ENCODE data around the gene KPNA2. TPM values are rescaled to one million over a fixed set of nuclear protein-coding genes. Genes with fewer than 3 reads are reported as not detected.
"Not testable (repeated sequence)": the region's sequence is repeated elsewhere in the genome, so short reads cannot be mapped to it uniquely, and the experiment has no call there.

The KPNA2 gene
- total RNA-seq (2014; rRNA removed; shearing (Covaris generic); ENCODE audit: low replicate concordance), result 187 and 211 TPM in 2 replicates

- no peaks in the 10 kb centered on the region for H3K9me3 ChIP-seq
- DNase-seq, result peak; percentile 95
- peak within 1 kb of the TSS; percentile 100 for H3K4me3 ChIP-seq
- H3K36me3 ChIP-seq, result peaks cover 51% of the 10 kb centered on the region
- no peaks in the 10 kb centered on the region for H3K27me3 ChIP-seq
Observed at GRCh38 chr17:68035523-68036303, at the start of gene KPNA2. Gene KPNA2, plus strand, starts transcription at chr17:68035735. Its CDS starts 1,398 bp downstream, at chr17:68037133.

- Histone ChIP-seq H3K9me3 (no peaks in the 10 kb centered on the region), H3K27me3 (peaks cover 3% of the 10 kb centered on the region; the same call in 1 of the 2 replicates), H3K4me3 (no peak overlapping the region), H3K36me3 (no peaks in the 10 kb centered on the region; the same call in 1 of the 2 replicates)
- DNase-seq, result no peak
Observed at GRCh38 chr17:67990909-67991308, 44.6 kb upstream of the KPNA2 start.

- H3K27me3 ChIP-seq, result peaks cover 4% of the 10 kb centered on the region; the same call in 1 of the 2 replicates
- DNase-seq, result no peak
- no peaks in the 10 kb centered on the region for H3K9me3 ChIP-seq
- no peaks in the 10 kb centered on the region; the same call in 1 of the 2 replicates for H3K36me3 ChIP-seq
- peak overlapping the region; percentile 65 for H3K4me3 ChIP-seq
Observed at GRCh38 chr17:67992548-67993152, 42.9 kb upstream of the KPNA2 start.

GRCh38 chr17:67993153-67993997 lies 42.2 kb upstream of the KPNA2 start:
- H3K4me3 ChIP-seq, result peak overlapping the region; percentile 90
- DNase-seq, result peak; percentile 91
- no peaks in the 10 kb centered on the region; the same call in 1 of the 2 replicates for H3K36me3 ChIP-seq
- no peaks in the 10 kb centered on the region for H3K9me3 ChIP-seq
- H3K27me3 ChIP-seq, result peaks cover 4% of the 10 kb centered on the region; the same call in 1 of the 2 replicates

- Histone ChIP-seq H3K9me3 (no peaks in the 10 kb centered on the region), H3K4me3 (peak overlapping the region; percentile 90), H3K27me3 (peaks cover 4% of the 10 kb centered on the region; the same call in 1 of the 2 replicates), H3K36me3 (no peaks in the 10 kb centered on the region; the same call in 1 of the 2 replicates)
- DNase-seq, result no peak
Observed at GRCh38 chr17:67993998-67994361, 41.6 kb upstream of the KPNA2 start.

DNA sequence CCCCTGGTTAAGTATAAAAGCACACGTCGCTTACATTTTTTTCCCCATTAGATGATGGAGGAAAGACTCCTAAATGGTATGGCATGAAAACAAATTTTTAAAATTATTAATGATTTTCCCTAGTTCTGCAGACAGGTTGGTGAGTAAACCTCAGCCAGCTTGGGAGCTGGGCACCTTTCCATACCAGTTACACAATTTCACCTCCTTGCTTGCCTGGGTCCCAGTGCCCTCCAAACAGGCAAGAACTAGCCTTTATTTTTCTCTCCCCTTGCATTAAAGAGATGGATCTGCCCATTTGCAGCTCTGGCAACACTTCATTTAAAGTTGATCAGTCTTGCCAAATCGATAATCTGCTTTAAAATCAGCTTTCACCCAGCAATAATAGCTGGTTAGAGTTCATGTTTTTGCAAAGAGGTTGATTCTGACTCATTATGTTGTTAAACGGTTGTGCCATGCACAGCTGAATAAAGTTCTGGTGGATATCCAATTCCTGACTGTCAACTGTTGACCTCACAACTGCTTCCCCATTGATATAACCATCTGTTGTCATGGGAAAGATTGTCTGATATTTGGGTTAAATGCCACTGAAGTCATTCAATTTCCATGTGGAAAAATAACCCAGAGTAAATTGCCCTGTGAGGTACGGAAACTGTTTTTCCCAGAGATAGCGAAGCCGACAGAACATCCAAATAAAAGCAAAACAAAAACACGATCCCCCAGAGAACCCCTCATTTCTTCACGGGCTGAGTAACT lies 40.5 kb upstream of the KPNA2 start:
- Histone ChIP-seq H3K36me3 (no peaks in the 10 kb centered on the region; the same call in 1 of the 2 replicates), H3K4me3 (peak overlapping the region; percentile 34), H3K9me3 (no peaks in the 10 kb centered on the region), H3K27me3 (peaks cover 4% of the 10 kb centered on the region; the same call in 1 of the 2 replicates)
- peak; percentile 60 for DNase-seq

DNA sequence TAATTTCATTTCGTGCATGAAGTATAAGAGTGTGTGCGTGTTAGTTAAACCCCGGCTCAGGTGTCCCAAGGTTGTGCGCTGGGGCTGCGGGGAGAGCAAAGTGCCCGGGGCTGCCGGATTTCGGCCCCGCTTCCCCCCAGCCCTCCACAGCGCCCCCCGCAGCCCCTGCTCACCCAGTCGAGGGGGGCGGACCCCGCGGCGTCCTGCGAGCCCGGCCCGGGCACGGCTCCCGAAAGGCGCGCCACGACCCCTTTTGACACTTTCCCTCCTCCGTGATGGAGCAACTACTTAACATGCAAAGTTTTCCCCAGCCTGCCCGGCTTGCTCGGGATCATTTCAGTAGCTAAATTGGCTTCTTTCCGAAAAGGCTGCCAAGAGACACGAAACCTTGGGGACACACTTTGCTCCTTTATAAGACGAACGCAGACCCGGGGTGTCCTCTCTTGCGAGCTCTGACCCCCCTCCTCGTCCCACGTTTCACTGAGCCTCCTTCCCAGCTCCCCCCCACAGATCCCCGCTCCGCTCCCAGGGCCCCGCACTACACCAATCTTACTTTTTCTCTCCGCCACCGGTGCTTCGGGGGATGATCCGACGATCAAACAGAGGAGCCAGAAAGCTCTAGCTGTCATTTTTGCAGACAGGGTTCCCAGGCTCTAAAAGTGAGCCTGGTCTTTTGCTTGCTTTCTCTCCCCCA lies 39.8 kb upstream of the KPNA2 start:
- no peaks in the 10 kb centered on the region for H3K9me3 ChIP-seq
- H3K36me3 ChIP-seq, result no peaks in the 10 kb centered on the region; the same call in 1 of the 2 replicates
- no peak for DNase-seq
- peaks cover 4% of the 10 kb centered on the region; the same call in 1 of the 2 replicates for H3K27me3 ChIP-seq
- peak overlapping the region; percentile 34 for H3K4me3 ChIP-seq

GRCh38 chr17:67996301-67997171 lies 39.0 kb upstream of the KPNA2 start, which contains the start of gene C17orf58:
Gene C17orf58, minus strand, starts transcription at chr17:67996469. Its CDS starts 271 bp downstream, at chr17:67996198.
- H3K4me3 ChIP-seq, result peak within 1 kb of the TSS; percentile 34
- DNase-seq, H3K36me3 ChIP-seq, H3K9me3 ChIP-seq, H3K27me3 ChIP-seq: not testable (repeated sequence)

DNA sequence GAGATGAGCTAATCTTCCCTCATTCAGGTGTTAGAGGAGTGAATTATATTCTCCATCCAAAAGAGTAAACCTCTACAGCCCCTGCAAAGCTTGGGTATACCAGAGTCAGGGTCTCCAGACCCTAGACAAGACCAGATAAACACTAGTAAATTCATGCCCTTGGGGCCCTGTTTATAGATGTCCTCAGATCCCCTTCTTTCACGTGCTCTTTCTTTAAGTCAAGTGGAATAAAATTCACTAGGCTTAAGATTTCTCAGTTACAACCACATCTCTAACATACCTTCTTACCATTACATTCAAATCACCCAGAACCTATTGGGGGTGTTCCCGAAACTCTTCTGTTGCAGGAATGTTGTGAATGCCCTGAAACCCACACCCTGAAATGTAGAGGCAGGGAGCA lies 37.1 kb upstream of the KPNA2 start:
- no peaks in the 10 kb centered on the region for H3K9me3 ChIP-seq
- DNase-seq, result no peak
- peaks cover 4% of the 10 kb centered on the region; the same call in 1 of the 2 replicates for H3K27me3 ChIP-seq
- H3K36me3 ChIP-seq, result no peaks in the 10 kb centered on the region
- H3K4me3 ChIP-seq, result no peak overlapping the region

DNA sequence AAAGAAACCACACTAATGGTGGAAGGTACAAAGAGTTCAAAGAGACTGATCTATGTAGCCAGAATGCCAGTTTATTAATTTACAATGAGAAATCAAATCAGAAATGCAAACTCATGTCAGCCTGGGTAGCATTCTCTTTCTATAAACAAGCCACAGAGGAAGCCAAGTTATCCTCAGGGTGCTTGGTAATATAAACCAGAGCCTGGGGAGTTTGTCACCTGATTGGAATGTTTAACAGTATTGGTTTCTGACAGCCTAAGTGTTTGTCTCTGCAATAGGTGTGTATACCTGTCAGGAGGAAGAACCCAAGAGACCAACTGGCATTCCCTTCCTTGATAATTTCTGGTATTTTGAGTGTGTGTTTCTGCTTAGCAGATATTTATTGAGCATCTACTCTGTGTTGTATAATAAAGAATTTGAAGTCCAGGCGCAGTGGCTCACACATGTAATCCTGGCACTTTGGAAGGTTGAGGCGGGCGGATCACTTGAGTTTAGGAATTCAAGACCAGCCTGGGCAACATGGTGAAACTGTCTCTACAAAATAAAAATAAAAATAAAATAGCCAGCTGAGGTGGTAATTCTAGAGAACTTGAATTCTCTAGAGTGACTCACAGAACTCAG lies 36.1 kb upstream of the KPNA2 start:
- H3K4me3 ChIP-seq, result no peak overlapping the region
- H3K27me3 ChIP-seq, result peaks cover 4% of the 10 kb centered on the region; the same call in 1 of the 2 replicates
- no peak for DNase-seq
- no peaks in the 10 kb centered on the region for H3K9me3 ChIP-seq
- no peaks in the 10 kb centered on the region for H3K36me3 ChIP-seq

- no peaks in the 10 kb centered on the region for H3K27me3 ChIP-seq
- no peaks in the 10 kb centered on the region for H3K36me3 ChIP-seq
- H3K9me3 ChIP-seq, result no peaks in the 10 kb centered on the region
Observed at GRCh38 chr17:68004201-68004600, 31.3 kb upstream of the KPNA2 start.

GRCh38 chr17:68006797-68007196 lies 28.7 kb upstream of the KPNA2 start:
- Histone ChIP-seq H3K27me3 (no peaks in the 10 kb centered on the region), H3K9me3 (no peaks in the 10 kb centered on the region), H3K36me3 (no peaks in the 10 kb centered on the region), H3K4me3 (no peak overlapping the region)
- DNase-seq, result peak; percentile 51

More at GRCh38 chr17:68004201-68004600, 31.3 kb upstream of the KPNA2 start:
- no peak for DNase-seq
- no peak overlapping the region for H3K4me3 ChIP-seq

GRCh38 chr17:68011199-68011665 lies 24.3 kb upstream of the KPNA2 start:
- no peak overlapping the region for H3K4me3 ChIP-seq
- H3K36me3 ChIP-seq, result no peaks in the 10 kb centered on the region
- peak; percentile 43 for DNase-seq
- H3K9me3 ChIP-seq, result no peaks in the 10 kb centered on the region
- no peaks in the 10 kb centered on the region for H3K27me3 ChIP-seq

DNA sequence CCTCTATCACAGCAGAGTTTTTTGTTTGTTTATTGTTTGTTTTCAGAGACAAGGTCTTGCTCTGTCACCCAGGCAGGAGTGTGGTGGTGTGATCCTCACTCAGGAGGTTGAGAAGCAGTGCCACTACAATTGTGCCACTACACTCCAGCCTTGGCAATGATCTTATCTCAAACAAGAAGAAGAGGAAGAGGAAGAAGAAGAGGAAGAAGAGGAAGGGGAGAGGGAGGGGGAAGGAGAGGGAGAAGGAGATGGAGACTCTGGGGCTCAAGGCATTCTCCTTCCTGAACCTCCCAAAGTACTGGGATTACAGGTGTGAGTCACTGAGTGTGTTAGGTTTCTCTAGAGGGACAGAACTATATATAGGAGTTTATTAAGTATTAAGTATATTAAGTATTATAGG lies 22.1 kb upstream of the KPNA2 start:
- H3K9me3 ChIP-seq, result no peaks in the 10 kb centered on the region
- H3K27me3 ChIP-seq, result no peaks in the 10 kb centered on the region
- no peaks in the 10 kb centered on the region for H3K36me3 ChIP-seq
- DNase-seq, result no peak
- no peak overlapping the region for H3K4me3 ChIP-seq
